ENCODE results near the gene KRT13.
"Not testable (repeated sequence)": the region's sequence is repeated elsewhere in the genome, so short reads cannot be mapped to it uniquely, and the experiment has no call there.

Gene KRT13

GRCh38 chr17:41505007-41505808 is at the start of gene KRT13:
TSS of gene KRT13 (minus strand) at chr17:41505612. CDS start at chr17:41505550, 62 bp downstream.
- no peak for DNase-seq

GRCh38 chr17:41553987-41554680 is 48.7 kb upstream of the KRT13 start:
- no peak for DNase-seq

- DNase-seq, result no peak
Observed at GRCh38 chr17:41553176-41553575, 47.8 kb upstream of the KRT13 start.

- no peak for DNase-seq
Observed at GRCh38 chr17:41552455-41552854, 47.0 kb upstream of the KRT13 start.

GRCh38 chr17:41551365-41551764 is 46.0 kb upstream of the KRT13 start:
- no peak for DNase-seq

GRCh38 chr17:41549596-41550039 is 44.2 kb upstream of the KRT13 start:
- no peak for DNase-seq

GRCh38 chr17:41548844-41549595 is 43.6 kb upstream of the KRT13 start:
- DNase-seq, result peak; percentile 86

- DNase-seq, result peak; percentile 89
Observed at GRCh38 chr17:41547921-41548843, 42.8 kb upstream of the KRT13 start.

GRCh38 chr17:41547378-41547841 is 42.0 kb upstream of the KRT13 start:
- no peak for DNase-seq

- DNase-seq, result no peak
Observed at GRCh38 chr17:41546819-41547218, 41.4 kb upstream of the KRT13 start.

- DNase-seq, result no peak
Observed at GRCh38 chr17:41545829-41546410, 40.5 kb upstream of the KRT13 start.

GRCh38 chr17:41544935-41545334 is 39.5 kb upstream of the KRT13 start:
- no peak for DNase-seq

- DNase-seq, result no peak
Observed at GRCh38 chr17:41544491-41544892, 39.1 kb upstream of the KRT13 start.

- DNase-seq, result not testable (repeated sequence)
Observed at GRCh38 chr17:41542786-41543185, 37.4 kb upstream of the KRT13 start.

- no peak for DNase-seq
Observed at GRCh38 chr17:41542357-41542756, 36.9 kb upstream of the KRT13 start.

- no peak for DNase-seq
Observed at GRCh38 chr17:41540921-41541625, 35.7 kb upstream of the KRT13 start.

GRCh38 chr17:41539979-41540701 is 34.7 kb upstream of the KRT13 start:
- no peak for DNase-seq

- no peak for DNase-seq
Observed at GRCh38 chr17:41539071-41539492, 33.7 kb upstream of the KRT13 start.

GRCh38 chr17:41538565-41538991 is 33.2 kb upstream of the KRT13 start:
- no peak for DNase-seq

- no peak for DNase-seq
Observed at GRCh38 chr17:41537990-41538389, 32.6 kb upstream of the KRT13 start.

- DNase-seq, result no peak
Observed at GRCh38 chr17:41537614-41537954, 32.2 kb upstream of the KRT13 start.
